Esophagus muscularis mucosa (tissue), 4 donors: ENCODE results near the gene PTGIS. TPM values are rescaled to one million over a fixed set of nuclear protein-coding genes. Genes with fewer than 3 reads are reported as not detected.
"Not testable (repeated sequence)": the region's sequence is repeated elsewhere in the genome, so short reads cannot be mapped to it uniquely, and the experiment has no call there.

ENCODE experiments used
- DNase-seq: peaks from one replicate; pipeline ENCODE4 v3.0.0-alpha.2; 2017; ENCODE audit errors: extremely low spot score
- H3K27ac ChIP-seq, 4 donors: fragments of 200-600 bp; sonication (generic); replicated peaks in 1 of 4; 1 replicate in 3 of 4; 2 replicates in 1 of 4; pipeline ENCODE4 v1.5.1; 2016 to 2019; ENCODE audit warnings: mild to moderate bottlenecking in 1 of 4
- H3K27me3 ChIP-seq, 4 donors: fragments of 200-600 bp; sonication (generic); one replicate each; pipeline versions ENCODE4 v1.5.1 to v1.6.0; 2016 to 2019
- H3K36me3 ChIP-seq, 4 donors: fragments of 200-600 bp; sonication (generic); one replicate each; pipeline ENCODE4 v1.5.1; 2016 to 2019
- H3K4me1 ChIP-seq, 4 donors: fragments of 200-600 bp; sonication (generic); one replicate each; pipeline ENCODE4 v1.5.1; 2016 to 2019
- H3K4me3 ChIP-seq, 4 donors: fragments of 200-600 bp; sonication (generic); 1 replicate in 2 of 4; 2 replicates in 2 of 4; pipeline ENCODE4 v1.5.1; 2016 to 2019; ENCODE audit warnings: mild to moderate bottlenecking in 4 of 4, moderate library complexity in 1 of 4
- H3K9me3 ChIP-seq, 4 donors: fragments of 200-600 bp; sonication (generic); 1 replicate in 3 of 4; 2 replicates in 1 of 4; pipeline ENCODE4 v1.5.1; 2016 to 2019
- EP300 ChIP-seq: sonication (generic); formaldehyde crosslinking; IDR thresholded peaks from one replicate; pipeline ENCODE4 v1.6.1; 2017; ENCODE audit warnings: antibody characterized with exemption
- POLR2A ChIP-seq: fragments of 450-650 bp; IDR thresholded peaks from one replicate; pipeline ENCODE4 v1.6.1; 2017; ENCODE audit warnings: antibody characterized with exemption, moderate library complexity, mild to moderate bottlenecking, low read depth
- POLR2AphosphoS5 ChIP-seq, 2 donors: sonication (generic); formaldehyde crosslinking; IDR thresholded peaks; one replicate each; pipeline ENCODE4 v1.6.1; 2017; ENCODE audit warnings: antibody characterized with exemption in 2 of 2
- WGBS: methylation state at CpG from one replicate; pipeline ENCODE4 v1.1.5; 2018; 5-methylcytosine and 5-hydroxymethylcytosine counted together
- intact Hi-C: fragments of 100-400 bp; cut with DNase I; formaldehyde crosslinking; loops from one replicate; pipeline ENCODE4 v1.15.1; 2023
- total RNA-seq, 4 donors: library from RNA; depleted of rRNA; stranded (reverse); fragments of >200 nt; gene quantifications; one replicate each; pipeline versions ENCODE4 v1.1.0 to v1.2.1, GENCODE V29; 2016
- TF ChIP-seq, protein P1 (sequence below), 3 experiments: fragments of 200-600 bp in 2 of 3; fragments of 450-650 bp in 1 of 3; sonication (generic) in 2 of 3; IDR thresholded peaks; one replicate each; pipeline ENCODE4 v1.5.1; 2017 to 2019; ENCODE audit warnings: antibody characterized with exemption in 3 of 3, mild to moderate bottlenecking in 2 of 3, moderate library complexity in 1 of 3

The PTGIS gene
- total RNA-seq, 4 donors from 2014 or later: 107 to 217 (median 130) TPM

DNA sequence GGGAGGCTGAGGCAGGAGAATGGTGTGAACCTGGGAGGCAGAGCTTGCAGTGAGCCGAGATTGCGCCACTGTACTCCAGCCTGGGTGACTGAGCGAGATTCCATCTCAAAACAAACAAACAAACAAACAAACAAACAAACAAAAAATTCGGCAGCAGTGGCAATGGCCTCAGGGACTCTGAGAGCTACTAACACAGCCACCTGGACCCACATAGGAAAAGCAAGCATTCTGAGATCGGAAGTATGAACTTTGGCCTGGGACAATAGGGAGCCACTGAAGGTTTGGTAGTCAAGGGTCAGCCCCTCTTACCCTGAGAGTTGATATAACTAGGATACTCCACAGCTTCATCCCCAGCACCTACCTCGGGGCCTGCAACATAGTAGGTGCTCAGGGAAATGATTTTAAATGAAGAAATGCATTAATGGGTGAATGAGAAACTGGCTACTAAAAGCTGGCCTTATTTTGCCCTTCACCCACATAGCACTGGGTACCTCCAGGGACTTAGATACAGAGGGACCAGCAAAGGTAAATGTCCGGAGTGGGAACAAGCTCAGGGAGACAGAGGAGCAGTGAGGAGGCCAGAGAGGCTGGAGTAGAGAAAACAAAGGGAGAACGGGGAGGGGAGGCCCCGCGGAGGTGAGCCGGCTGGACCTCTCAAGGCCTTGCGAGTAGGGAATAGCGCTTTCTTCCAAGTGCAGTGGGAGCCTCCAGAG lies 46.6 kb upstream of the PTGIS start:
- TF ChIP-seq, protein P1, sequence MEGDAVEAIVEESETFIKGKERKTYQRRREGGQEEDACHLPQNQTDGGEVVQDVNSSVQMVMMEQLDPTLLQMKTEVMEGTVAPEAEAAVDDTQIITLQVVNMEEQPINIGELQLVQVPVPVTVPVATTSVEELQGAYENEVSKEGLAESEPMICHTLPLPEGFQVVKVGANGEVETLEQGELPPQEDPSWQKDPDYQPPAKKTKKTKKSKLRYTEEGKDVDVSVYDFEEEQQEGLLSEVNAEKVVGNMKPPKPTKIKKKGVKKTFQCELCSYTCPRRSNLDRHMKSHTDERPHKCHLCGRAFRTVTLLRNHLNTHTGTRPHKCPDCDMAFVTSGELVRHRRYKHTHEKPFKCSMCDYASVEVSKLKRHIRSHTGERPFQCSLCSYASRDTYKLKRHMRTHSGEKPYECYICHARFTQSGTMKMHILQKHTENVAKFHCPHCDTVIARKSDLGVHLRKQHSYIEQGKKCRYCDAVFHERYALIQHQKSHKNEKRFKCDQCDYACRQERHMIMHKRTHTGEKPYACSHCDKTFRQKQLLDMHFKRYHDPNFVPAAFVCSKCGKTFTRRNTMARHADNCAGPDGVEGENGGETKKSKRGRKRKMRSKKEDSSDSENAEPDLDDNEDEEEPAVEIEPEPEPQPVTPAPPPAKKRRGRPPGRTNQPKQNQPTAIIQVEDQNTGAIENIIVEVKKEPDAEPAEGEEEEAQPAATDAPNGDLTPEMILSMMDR (IDR thresholded peaks at IDR 0.05): no peak
- TF ChIP-seq POLR2A: no peak
- TF ChIP-seq POLR2AphosphoS5 (IDR thresholded peaks at IDR 0.05): no peak
- no peak for TF ChIP-seq EP300
- 78% methylated on average over 13 of the region's 13 CpGs for WGBS
- H3K4me1 ChIP-seq: peaks cover 8 to 13% (median 11%) of the 10 kb centered on the region in 4 donors
- no peaks in the 10 kb centered on the region for H3K9me3 ChIP-seq
- H3K27ac ChIP-seq: no peak overlapping the region
- no peak for DNase-seq
- H3K36me3 ChIP-seq: no peaks in the 10 kb centered on the region
- intact Hi-C loops: no loop called here
- no peak overlapping the region for H3K4me3 ChIP-seq
- no peaks in the 10 kb centered on the region for H3K27me3 ChIP-seq

DNA sequence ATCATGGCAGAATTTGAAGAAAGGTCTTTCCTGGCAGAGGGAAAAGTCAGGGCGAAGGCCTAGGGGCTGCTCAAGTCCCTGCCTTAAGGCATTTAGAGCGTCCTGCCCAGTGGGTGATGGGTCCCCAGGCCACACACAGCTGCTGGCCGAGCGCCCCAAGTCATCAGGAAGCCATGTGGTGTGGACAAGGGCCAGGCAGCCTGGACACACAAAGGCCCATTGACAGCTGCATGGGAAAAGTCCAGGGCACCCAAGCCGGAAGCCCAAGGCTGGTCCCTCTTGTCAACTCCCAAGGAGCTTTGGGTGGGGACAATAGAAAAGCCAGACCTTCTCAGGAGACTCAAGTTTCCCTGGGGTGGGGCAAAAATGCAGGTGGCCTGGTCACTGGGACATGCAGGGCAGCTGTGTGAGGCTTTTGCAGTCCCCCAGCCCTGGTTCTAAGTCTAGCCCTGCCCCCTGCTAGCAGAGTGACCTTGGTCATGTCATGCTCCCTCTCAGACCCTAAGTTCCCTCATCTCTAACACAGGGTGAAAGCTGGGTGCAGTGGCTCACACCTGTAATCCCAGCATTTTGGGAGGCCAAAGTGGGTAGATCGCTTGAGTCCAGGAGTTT lies 44.3 kb upstream of the PTGIS start:
- DNase-seq: no peak
- intact Hi-C loops: no loop called here
- H3K27me3 ChIP-seq: peaks cover 0 to 16% (median 0%) of the 10 kb centered on the region in 4 donors
- no peak overlapping the region for H3K4me3 ChIP-seq
- peak in 1 of 2 donors; percentile 33 for TF ChIP-seq POLR2AphosphoS5 (IDR thresholded peaks at IDR 0.05)
- TF ChIP-seq, protein P1 (IDR thresholded peaks at IDR 0.05): no peak
- 97% methylated on average over 6 of the region's 6 CpGs for WGBS
- H3K9me3 ChIP-seq: no peaks in the 10 kb centered on the region
- peaks cover 12 to 22% (median 16%) of the 10 kb centered on the region in 4 donors for H3K4me1 ChIP-seq
- H3K36me3 ChIP-seq: no peaks in the 10 kb centered on the region
- no peak overlapping the region for H3K27ac ChIP-seq

DNA sequence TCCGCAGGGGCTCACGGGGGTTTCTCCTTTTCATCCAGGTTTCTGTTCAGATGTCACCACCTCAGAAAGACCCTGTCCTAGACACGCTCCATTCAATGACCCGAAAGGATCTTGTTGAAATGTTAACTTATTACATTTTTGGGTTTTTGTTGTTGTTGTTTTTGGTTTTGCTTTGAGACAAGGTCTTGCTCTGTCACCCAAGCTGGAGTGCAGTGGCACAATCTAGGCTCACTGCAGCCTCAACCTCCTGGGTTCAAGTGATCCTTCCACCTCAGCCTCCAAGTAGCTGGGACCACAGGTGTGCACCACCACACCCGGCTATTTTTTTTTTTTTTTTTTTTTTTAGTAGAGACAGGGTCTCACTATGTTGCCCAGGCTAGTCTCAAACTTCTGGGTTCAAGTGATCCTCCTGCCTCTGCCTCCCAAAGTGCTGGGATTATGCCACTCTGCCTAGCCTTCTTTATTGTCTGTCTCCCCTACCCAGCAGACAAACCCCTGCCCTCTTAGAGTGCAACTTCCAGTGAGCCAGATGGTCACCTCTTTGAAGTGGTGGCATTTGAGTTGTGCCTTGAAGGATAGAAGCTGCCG lies 43.7 kb upstream of the PTGIS start:
- Histone ChIP-seq H3K27me3 (peaks cover 0 to 16% (median 0%) of the 10 kb centered on the region in 4 donors), H3K4me1 (peaks cover 12 to 22% (median 16%) of the 10 kb centered on the region in 4 donors), H3K4me3 (peak overlapping the region; percentile 13 to 36 (median 30))
- whole genome bisulfite sequencing: 74% methylated on average over 6 of the region's 6 CpGs
- H3K27ac ChIP-seq, H3K9me3 ChIP-seq, DNase-seq, H3K36me3 ChIP-seq: not testable (repeated sequence)
- intact Hi-C loops: loop anchor here (1.0 to 2.0 kb wide), 2 partner anchors 235 to 277 kb away; no protein-coding TSS in a partner anchor

DNA sequence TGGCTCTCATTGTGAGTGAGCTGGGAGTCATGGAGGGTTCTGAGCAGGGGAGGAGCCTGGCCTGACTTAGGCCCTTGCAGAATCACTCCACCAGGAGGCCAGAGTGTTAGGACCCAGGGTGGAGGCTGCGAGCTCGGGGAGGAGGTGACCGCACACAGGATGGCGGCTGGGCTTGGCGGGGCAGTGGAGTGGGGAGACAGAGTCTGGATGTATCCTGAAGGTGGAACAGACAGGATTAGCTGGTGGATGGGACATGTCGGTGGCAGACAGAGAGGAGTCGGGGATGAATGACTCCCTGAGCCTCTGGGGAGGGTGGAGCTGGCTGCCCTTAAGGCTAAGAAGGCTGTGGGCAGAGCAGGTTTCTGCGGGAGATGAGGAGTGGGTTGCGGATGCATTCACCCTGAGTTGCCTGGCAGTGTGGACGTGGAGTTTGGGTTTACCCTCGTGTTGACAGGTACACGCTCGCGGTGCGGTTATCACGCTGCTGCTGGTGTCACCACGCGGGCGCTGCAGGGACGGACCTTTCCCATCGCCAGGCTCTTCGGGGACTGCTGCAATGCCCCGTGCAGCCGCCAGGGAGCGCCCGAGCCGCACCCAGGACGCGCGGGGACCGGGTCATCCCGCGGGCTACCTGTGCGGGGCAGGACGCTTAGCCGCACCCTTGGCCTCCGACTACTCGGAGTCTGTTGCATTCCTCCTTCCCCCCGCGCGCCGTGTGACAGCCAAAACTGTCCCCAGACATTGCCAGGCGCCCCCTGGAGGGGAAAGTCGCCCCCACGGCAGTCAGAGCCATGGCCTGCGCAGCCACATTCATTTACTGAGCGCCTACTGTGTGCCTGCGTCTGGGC lies 43.0 kb upstream of the PTGIS start:
- Histone ChIP-seq H3K9me3 (no peaks in the 10 kb centered on the region), H3K27ac (no peak overlapping the region), H3K27me3 (peaks cover 0 to 16% (median 0%) of the 10 kb centered on the region in 4 donors), H3K4me1 (peaks cover 12 to 22% (median 17%) of the 10 kb centered on the region in 4 donors), H3K4me3 (peak overlapping the region; percentile 13 to 36 (median 30)), H3K36me3 (no peaks in the 10 kb centered on the region)
- TF ChIP-seq POLR2AphosphoS5 (IDR thresholded peaks at IDR 0.05): peak in 1 of 2 donors; percentile 34
- no peak for TF ChIP-seq EP300
- no peak for TF ChIP-seq POLR2A
- TF ChIP-seq, protein P1 (IDR thresholded peaks at IDR 0.05): peak in 2 of 3 experiments; percentile 98 to 99
- intact Hi-C loops: loop anchor here (1.0 to 2.0 kb wide), 2 partner anchors 235 to 278 kb away; no protein-coding TSS in a partner anchor
- DNase-seq: no peak
- WGBS: 36% methylated on average over 15 of the region's 48 CpGs
